SW480 (cell line): Measurements from ENCODE around the gene LYSMD3.
"Not testable (repeated sequence)": the region's sequence is repeated elsewhere in the genome, so short reads cannot be mapped to it uniquely, and the experiment has no call there.

Experiments used
- DNase-seq: peaks from one replicate; pipeline ENCODE4 v3.0.0-alpha.2; 2016; ENCODE audit warnings: low spot score

LYSMD3 gene

GRCh38 chr5:90529194-90529938 lies at the start of gene LYSMD3:
TSS of gene LYSMD3 (minus strand) at chr5:90529584. CDS start at chr5:90525289, 4,295 bp downstream.
- peak; percentile 94 for DNase-seq

- DNase-seq, result not testable (repeated sequence)
These were observed 47.2 kb upstream of the LYSMD3 start for GRCh38 chr5:90576566-90576965.

GRCh38 chr5:90575712-90576111 lies 46.3 kb upstream of the LYSMD3 start:
- no peak for DNase-seq

- no peak for DNase-seq
These were observed 41.9 kb upstream of the LYSMD3 start for GRCh38 chr5:90571147-90571773.

GRCh38 chr5:90570034-90570433 lies 40.6 kb upstream of the LYSMD3 start:
- no peak for DNase-seq

GRCh38 chr5:90569084-90569483 lies 39.7 kb upstream of the LYSMD3 start:
- DNase-seq, result no peak

DNA sequence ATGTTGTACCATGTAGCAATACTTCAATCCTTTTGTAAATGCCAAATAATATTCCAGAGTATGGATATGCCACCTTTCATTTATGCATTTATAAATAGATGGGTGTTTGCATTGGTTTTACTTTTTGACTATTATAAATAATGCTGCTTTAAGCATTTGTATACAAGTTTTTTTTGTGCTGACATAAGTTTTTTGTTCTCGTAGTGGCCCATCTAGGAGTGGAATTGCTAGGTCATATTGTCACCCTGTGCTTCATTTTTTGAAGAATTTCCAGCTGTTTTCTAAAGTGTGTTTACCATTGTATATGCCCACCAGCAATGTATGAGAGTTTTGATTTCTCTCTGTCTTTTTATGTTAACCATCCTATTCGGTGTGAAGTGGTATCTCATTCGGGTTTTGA lies 36.1 kb upstream of the LYSMD3 start:
- DNase-seq, result no peak

DNA sequence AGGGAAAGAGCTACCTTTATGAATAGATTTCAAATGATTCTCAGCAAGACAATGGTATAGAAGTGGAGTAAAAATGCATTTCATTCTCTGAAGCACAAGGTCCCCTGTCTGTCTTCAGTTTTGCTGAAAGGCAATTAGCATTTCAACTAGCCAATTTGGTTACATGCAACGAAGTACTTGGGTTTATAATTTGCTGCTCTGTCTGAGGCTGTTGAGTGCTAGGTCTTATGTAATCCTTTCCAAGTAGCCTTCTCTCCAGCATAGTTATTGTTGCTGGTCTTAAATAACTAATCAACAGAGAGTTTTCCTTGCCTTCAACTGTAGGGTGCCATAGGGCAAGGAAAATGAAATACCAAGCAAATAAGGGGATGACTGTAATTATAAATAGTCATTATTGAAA lies 33.7 kb upstream of the LYSMD3 start:
- DNase-seq, result no peak

- DNase-seq, result peak; percentile 56
These were observed 33.0 kb upstream of the LYSMD3 start for GRCh38 chr5:90562341-90562740.

DNA sequence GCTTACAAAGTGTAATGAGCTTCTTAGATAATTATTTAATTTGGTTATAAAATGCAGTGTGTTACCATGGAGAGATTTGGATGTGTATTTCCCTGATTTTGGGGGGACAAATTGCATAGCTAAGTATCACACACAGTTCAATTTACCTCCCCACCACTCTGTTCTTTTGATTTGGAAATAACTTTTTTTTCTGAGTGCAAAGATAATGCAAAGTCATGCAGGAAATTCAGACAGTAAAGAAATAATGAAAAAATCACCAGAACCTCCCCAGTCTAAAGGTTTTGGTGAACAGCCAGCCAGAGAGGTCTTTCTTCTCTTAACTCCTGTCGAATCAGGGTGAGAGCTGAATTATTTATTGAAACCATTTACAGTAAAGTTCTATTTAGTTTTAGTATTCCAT lies 32.4 kb upstream of the LYSMD3 start:
- no peak for DNase-seq

DNA sequence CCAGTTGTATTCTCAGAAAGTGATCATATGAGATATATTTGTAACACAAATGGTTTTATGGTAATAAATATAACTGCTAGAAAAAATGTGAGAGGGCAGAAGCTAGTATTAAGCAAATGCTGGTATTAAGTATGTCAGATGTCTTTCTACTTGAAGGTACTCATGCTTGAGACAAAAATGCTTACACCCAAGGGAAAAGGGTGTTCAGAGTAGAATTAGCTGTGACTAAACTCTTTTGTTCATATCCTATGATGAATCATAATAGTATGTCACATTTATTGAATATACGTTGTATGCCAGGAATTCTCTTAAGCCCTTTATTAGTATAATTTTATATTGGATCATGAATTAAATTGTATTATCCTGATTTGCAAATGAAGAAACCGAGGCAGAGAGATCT lies 31.4 kb upstream of the LYSMD3 start:
- no peak for DNase-seq

GRCh38 chr5:90558344-90559192 lies 29.2 kb upstream of the LYSMD3 start, which contains the start of gene ADGRV1:
TSS of gene ADGRV1 (plus strand) at chr5:90558797. CDS start at chr5:90558896, 99 bp downstream.
- peak; percentile 97 for DNase-seq

DNA sequence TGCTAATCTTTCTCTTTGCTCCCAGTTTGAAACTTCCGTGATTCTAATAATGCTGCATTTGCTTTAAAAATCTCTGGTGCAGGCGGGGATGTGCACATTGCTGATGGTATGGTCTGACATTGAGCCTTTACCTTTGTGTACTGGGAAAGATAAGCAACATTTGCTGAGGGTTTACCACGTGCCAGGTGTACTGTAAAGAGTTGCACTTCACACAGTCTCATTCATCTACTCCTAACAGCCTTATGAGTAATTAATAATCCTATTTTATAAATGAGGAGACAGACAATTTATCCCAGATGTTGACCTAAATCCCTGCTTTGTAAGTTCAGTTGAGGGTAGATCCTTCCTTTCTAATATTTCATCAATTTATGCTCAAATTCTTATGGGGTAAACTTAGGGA lies 28.5 kb upstream of the LYSMD3 start:
- DNase-seq, result no peak

- DNase-seq, result no peak
These were observed 28.0 kb upstream of the LYSMD3 start for GRCh38 chr5:90557391-90557790.

DNA sequence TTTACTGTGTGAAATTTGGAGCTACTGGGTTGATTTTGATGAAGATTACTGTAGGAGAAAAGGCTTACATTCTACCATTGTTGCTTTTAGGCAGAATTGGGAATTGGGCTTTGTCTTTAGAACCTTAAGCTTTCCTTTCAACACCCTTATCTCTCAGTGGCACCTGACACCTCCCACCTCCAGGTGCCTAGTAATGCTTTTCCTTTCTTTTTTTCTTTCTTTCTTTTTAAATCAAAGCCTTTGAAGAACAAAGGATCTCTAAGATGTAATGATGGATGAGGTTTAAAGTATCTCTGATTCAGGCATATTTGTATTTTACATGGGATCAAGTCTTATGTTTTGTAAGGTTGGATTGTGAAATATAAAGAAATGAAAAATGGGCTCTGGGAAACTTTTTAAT lies 26.3 kb upstream of the LYSMD3 start:
- no peak for DNase-seq

DNA sequence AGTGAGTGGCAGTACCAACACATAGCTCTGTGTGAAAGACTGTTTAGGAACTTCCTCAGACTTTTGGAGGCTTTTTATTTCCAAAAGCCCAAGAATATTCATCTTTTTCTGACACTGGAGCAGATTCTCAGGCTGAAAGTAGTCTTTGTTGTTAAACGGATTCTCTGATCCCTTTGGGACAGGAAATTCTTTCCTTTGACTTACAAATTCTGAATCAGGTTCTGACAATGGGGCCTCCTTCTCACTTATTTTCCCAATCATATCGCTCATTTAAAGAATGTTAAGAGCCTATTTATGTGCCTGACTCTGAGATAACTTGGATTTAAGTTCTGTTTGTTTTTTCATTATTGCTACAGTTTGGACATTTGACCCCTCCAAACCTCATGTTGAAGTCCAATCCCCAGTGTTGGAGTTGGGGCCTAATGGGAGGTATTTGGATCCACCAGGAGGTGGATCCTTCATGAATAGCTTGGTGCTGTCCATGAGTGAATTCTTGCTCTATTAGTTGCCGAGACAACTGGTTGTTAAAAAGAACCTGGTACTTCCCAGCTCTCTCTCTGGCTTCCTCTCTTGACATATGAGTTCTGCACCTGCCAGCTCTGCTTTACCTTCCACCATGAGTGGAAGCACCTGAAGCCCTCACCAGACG lies 25.1 kb upstream of the LYSMD3 start:
- DNase-seq, result no peak

GRCh38 chr5:90553711-90554110 lies 24.3 kb upstream of the LYSMD3 start:
- DNase-seq, result no peak

DNA sequence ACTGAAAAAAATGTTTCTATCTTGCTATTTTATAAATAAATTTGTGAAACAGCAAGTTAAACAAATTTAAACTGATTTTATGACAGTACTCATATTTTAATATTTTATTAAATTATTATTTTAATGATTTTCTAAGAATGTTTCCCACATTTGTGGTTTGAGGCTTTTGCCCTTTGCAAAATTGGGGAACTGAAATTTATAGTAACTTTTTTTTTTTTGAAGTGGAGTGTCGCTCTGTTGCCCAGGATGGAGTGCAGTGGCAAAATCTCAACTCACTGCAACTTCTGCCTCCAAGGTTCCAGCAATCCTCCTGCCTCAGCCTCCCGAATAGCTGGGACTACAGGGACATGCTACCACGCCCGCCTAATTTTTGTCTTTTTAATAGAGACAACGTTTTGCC lies 22.0 kb upstream of the LYSMD3 start:
- DNase-seq, result no peak

DNA sequence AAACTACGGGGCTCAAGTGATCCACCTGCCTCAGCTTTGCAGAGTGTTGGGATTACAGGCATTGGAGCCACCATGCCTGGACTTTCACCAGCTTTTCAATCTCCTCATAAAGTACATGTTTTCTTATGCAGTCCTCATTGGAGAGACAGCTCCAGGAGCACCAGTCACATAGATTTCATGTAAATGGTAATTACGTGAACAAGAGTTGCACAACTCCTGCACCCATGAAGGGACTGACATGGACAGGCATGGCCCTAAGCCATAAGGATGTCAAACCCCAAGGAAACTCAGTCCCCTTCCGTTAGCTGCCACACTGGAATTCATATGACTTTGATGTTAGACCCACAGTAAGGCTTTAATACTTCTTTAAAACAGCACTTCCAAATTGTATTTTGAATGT lies 21.6 kb upstream of the LYSMD3 start:
- DNase-seq, result no peak

DNA sequence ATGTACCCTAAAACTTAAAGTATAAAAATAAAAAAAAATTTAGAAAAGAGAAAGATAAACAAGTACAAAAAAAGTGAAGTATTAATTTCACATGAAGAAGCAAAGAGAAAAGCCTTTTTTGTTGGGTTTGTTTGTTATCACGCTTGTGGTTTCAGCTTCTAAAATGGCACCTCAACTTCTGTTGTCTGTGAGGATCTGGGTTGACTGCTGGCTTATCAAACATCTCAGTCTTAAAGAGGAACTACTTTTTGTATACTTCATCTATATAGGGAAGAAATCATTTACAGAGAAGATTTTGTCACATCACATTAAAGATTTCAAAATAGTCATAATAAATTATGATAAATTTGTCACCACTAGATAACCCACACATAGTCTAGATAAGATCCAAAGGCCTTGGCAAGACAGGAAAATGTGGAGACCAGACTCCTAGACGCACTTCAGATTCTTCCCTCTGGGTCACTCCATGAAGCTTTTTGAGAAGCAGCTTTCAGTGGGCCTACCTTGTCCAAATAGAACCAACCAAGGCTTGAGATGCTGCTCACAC lies 20.4 kb upstream of the LYSMD3 start:
- DNase-seq, result no peak

DNA sequence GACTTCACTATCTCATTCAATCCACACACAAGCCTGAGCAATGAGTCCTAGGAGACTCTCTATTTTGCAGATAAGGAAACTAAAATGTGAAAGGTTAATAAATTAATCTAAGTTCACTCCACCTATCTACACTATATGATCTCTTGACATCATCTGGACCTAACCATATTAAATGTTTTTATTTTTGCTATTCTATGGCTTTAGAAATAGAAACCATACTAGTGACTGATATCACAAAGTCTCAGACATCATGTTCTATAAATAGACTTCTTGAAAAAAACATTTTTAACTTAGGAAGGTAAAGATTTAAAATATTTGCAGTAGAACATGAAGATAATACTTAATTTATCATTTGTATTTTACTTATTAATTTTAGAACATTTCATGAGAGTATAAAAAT lies 19.8 kb upstream of the LYSMD3 start:
- no peak for DNase-seq

DNA sequence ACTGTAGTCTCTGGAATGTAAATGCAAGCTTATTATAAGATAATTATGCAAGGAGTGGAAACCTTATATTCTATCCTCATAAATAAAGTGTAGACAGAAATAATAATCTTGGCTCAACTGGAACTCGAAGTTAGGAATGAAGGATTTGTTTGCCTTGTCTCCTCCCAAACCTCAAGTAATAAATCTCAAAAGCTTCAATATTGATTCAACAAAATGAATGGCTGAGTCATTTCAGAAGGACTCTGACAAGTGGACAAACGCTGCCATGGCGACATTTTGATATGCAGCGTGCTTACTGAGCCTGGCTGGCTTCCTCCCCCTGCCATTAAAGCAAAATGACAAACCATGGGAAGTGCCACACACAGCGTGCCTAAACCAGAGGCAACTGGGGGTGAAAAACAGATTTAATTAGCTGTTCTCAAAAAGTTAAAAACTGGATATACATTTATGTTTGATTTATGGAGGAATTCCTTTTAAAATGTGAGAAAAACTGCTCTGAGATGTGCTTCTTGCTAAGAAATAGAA lies 18.7 kb upstream of the LYSMD3 start:
- DNase-seq, result peak; percentile 69
